NCI-H2227 treated with DMSO at 0.1 percent for 48 hours (cell line): Measurements from ENCODE around the gene KRT74.

Experiments used
- DNase-seq: peaks from one replicate; lab custom pipeline; 2025; lab: John Stamatoyannopoulos, UW

KRT74 gene

DNA sequence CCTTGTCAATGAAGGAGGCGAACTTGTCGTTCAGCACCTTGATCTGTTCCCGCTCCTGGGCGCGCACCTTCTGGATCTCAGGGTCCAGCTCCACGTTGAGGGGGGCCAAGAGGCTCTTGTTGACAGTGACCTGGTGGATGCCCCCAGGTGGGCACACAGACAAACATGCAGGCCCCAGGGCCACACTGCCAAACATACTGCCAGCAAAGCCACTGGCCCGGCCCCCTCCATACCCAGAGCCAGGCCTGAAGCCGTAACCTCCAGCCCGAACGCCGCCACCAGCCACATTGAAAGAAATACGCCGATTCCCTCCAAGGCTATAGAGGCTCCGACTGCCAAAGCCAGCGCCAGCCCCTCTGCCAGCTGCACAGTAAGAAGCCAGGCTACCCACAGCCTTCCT is 337 bp downstream of the KRT74 start:
- DNase-seq, result no peak

DNA sequence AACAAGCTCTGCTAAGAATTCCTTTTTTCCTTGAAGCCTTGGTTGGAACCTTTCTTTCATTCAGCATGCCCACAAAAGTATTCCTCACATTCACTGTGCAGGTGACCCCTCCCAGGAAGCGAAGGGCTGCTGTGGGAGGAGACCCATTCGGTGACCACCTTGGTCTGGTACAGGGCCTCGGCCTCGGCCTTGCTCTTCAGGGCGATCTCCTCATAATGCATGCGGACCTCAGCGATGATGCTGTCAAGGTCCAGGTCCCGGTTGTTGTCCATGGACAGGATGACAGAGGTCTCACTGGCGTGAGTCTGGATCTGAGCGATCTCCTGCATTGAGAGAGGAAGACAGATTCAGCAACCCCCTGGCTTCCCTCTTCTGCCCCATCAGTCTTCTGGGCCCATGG is 3.1 kb downstream of the KRT74 start:
- no peak for DNase-seq

DNA sequence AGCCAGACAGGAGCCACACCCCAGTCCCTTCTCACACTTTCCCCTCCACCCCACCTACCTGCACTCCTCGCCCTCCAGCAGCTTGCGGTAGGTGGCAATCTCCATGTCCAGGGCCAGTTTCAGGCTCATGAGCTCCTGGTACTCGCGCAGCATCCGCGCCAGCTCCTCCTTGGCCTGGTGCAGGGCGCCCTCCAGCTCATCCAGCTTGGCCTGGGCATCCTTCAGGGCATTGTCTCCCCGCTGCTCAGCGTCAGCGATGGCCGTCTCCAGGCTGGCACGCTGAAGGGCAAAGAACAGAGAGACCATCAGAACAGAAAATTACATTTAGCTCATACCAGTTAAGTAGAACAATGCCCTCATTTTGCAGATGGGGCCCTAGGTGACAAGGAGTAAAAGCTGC is 5.5 kb downstream of the KRT74 start:
- no peak for DNase-seq

DNA sequence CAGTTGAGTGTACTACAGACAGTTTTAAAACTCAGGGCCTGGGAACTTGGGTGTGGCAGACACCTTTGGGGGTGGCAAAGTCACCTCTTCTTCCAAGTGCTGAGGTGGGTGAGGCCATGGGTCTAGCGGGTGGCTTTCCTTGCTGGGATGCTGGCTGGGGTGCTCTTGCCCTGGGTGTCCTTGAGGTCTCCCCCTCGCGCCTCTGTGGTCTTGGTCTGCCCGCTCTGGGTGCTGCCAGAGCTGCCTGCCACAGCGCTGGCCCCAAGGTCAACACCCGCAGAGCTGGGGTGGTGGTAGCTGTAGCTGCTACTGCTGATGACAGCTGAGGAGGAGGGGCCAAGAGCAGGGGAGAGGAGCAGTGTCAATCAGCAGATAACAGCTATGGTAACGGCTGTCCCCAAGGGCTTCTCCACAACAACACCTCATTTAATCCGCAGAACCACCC is 6.8 kb downstream of the KRT74 start:
- no peak for DNase-seq

DNA sequence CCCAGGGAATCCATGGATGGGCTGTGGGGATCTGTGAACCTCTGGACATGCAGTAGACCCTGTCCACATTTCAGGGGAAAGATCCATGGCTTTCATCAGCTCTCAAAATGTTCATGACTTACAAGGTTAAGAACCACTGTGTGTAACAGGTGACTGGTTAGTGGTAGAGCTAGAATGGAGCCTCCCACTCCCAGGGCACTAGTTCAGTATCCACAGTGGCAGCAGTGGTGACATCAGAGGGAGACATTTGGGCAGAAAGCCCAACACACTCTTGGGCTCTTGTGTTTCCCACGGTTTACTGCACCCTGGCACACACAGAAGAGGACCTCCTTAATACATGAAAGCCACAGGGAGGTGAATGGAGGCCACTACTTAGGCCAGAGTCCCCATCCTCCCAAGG is 9.1 kb downstream of the KRT74 start:
- no peak for DNase-seq

DNA sequence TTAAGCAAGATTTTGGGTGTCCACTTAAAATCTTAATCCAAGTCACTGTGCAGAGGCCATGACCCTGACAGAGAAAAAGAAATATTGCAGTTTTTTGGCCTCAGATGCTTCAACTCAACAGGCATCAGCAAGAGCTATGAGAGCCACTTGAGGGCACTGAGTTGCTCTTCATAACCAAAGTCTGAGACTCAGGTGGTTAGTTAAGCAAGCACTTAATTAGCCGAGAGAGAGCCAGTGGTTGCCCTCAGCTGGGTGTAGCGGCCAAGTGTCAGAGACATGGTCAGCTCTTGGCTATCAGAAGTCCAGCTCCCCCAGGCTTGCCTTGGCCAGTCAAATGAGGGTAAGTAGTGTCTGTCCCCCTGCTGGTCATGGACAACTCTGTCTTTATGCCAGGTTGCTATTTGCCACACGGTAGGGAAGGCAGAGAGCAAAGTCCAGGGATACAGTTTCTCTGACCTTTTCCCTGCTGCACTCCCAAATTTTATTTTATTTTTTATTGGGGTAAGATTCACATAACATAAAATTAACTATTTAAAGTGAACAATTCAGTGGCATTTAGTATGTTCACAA is 11.7 kb downstream of the KRT74 start:
- DNase-seq, result no peak

DNA sequence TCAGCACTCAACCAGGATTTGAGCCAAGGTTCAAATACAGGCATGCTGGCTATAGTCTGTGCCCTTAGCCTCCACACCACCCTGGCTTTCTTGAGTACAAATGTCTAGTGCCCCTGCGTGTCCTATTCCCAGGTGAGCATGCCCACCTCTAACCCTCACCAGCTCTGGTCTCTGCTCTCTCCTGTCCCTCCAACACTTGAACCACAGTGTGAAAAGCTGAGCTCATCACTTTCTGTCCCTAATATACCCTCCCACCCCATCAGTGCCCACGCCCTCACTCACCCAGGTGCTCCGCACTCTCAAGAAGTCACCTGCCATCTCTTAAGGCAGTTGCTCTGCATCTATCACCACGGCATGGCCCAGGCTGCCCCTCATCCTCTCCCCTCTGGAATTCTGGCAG is 13.7 kb downstream of the KRT74 start:
- DNase-seq, result no peak

DNA sequence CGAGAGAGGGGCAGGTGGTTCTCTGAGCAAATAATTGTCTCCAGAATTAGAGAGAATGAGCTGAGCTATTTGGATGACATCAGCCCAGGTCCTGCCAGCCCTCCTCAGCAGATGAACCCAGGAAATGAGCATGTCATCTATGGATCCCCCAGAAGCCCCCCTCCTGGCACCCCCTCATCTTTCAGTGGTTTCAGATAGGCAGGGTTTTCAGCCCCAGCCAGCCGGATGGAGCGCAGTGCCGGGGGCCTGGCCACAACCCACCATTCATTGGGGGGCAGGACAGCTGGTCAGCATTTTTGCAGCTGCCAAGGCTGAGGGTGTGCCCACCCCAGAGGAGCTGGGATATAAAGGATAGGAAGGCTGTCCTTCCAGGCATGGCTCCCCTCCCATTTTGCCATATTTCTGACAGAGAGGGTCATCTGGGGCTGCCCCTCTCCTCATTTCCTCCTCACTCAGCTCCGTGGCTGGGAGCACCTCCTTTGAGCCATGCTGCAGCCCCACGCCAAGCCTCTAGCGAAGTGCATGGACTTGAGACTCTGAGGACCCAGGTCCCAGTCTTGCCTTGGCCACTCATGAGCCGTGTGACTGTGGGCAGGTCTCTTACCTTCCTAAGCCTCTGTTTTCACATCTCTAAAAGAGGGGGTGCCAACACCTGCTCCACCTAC is 14.7 kb downstream of the KRT74 start:
- DNase-seq, result no peak

DNA sequence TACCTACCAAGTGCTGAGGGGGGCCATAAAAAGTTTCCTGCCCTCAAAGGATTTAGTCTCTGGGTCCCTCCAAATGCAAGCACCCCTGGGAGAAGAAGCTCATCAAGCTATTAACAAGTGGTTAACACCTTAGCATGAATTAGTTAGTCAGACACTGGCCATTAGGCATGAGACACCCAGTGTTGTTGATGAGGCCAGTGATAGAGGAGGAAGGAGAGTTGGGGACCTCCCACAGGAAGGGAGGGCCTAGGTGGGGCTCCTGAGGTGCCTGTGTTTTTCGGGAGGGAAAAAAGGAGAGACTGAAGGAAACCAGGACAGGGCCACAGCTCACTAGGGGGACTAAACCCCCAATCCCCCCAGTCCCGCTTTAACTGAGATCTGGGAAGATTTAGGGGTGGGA is 16.2 kb downstream of the KRT74 start:
- no peak for DNase-seq

DNA sequence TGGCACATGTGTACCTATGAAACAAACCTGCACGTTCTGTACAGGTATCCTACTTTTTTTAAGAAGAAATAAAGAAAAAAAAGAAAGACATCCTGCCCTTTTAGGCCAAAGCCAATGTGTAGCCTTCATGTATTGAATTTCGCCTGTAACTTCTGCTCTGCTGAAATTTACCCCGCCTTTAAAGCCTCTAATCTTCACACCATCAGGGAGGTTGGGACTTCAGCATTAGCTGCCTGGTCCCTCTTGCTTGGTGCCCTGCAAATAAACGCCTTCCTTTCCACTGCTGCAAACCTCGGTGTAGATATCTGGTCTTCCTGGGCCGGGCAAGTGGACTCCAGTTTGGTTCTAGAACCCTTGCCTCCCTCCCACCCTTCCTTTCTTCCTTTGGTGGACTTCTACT is 18.1 kb downstream of the KRT74 start:
- DNase-seq, result no peak

DNA sequence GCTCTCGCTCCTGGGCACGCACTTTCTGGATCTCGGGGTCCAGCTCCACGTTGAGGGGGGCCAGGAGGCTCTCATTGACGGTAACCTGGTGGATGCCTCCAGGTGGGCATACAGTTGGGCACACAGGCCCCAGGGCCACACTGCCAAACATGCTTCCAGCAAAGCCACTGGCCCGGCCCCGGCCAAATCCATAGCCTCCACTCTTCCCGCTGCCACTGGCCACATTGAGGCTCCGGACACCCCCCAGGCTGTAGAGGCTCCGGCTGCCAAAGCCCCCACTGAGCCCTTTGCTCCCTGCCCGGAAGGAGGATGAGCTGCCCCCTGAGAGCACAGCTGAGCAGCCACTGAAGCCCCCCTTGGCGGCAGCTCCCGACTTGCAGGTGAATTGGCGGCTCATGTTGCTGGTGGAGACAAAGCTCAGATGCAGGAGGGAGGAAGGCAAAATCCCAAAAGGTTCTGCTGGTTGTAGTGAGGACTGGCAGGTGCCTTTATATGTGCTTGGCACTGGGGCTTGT is 20.9 kb downstream of the KRT74 start, which contains the start of gene KRT71:
Gene KRT71, minus strand, starts transcription at position 465 of the 515 bp plus-strand sequence. Its CDS starts 68 bp downstream, at position 397.
- no peak for DNase-seq

DNA sequence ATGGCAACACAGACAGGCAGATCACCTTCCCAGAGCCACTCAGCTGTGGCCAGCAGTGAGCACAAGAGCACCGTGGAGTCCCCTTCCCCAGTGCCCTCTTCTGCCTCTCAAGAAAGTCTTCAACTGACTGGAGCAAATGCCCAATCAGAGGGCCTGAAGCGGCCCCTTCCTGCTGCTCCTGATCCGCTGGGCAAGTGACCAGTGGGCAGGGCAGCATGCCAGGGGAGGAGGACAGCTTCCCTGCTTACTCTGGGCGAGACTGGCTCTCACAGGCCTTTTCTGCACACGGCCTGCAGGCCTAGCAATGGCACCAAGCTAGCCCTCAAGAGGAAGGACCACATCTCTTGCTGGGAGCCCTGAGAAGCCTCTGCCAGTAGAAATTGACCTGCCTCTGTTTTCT is 21.6 kb downstream of the KRT74 start:
- DNase-seq, result no peak

DNA sequence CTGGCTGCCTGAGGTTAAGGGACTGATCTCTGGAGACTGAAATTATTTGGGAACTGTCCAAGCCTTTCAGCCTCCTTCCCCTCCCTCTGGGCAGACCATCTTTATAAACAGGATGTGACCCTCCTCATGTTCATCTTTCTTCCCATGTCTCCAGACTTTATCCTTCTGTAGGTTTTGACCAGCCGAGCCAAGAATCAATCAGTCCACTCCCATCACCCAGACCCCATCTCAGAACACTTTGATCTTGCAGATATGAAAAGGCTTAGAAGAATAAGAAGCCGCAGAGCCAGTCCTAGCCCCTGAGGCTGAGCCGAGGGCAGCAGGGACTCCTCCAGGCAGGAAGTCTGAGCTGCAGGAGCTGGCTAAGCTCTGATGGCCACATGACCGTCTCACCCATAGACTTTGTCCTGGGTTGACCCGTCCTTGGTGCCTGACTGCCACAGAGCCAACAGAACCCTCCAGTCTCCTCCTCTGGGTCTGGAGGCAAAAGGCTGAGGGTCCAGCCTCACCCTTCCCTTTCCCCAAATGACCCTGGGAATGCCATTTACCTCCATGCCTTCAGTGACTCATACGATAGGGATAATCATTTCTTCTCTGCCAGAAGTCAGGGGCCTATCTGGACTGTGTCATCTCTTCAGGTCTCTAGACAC is 22.3 kb downstream of the KRT74 start:
- DNase-seq, result no peak

DNA sequence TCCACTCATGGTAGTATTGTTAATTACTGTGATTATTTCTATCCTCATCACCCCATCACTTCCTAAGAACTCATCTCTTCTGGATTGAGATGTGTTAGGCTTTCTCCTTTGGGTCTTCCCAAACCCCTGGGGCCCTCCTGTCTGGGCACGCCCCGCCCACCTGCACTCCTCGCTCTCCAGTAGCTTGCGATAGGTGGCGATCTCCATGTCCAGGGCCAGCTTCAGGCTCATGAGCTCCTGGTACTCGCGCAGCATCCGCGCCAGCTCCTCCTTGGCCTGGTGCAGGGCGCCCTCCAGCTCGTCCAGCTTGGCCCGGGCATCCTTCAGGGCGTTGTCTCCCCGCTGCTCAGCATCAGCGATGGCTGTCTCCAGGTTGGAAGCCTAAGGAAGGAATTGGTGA is 27.5 kb downstream of the KRT74 start:
- DNase-seq, result no peak

DNA sequence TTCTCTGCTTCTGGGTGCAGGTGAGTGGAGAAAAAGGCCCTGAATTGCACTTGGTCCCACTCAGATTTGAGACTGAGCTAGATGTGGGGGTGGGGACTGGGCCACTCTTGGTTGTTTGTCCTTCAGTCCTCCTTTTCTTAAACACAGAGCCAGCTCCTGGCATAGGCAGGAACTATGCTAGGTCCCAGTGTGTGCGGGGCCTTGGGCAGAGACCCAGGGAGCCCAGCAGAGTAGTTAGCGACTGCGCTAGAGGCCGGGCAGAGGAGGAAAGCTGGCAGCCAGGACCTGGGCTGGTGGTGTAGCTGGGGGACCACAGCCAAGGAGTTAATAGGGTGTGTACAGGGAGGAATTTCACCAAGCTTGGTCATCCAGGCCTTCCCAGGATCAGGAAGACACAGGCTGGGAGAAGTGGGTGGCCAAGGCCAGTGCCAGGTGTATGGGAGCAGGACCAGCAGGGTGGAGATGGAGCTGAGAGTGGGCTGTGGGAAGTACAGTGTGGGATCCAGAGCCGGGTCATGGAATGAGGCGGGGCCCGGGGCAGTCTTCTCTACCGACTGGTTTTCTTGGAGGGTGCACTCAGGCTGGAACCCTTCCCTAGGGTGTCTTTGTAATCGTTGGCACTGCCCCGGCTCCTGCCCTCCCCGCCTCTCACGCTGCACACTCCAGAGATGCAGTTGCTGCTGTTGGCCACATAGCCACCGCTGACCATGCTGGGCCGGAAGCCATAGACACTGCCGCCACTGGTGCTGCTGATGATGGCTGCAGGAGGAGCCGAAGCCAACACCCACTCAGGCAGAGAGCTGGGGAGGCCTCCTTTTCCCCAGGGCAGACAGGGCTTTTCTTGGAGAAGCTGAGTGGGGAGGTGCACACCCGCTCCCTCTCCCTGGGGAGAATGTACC is 29.4 kb downstream of the KRT74 start:
- DNase-seq, result no peak

DNA sequence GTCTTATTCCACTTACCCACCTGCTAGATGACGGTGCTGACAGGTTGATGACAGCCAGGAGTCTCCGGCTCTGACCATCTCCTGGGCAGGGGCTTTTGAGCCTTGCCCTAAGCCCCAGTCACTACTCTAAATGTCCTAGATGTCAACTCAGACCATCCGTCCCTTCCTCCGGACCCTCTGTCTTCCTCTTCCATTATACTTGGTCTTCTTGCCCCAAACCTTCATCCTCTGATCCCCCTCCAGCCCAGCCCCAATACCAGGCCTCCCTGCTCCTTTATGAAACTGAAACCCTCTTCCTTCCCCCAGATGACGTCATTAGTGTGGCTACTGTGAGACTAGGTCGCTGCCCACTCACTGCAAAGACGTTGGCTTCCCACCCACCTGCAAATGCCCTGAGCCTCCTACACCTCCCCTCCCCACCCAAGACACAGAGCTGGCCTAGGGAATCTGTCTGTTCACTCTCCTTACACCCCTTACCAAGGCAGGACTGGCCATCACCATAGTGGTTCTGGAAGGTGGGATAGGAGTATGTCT is 30.8 kb downstream of the KRT74 start:
- DNase-seq, result no peak

DNA sequence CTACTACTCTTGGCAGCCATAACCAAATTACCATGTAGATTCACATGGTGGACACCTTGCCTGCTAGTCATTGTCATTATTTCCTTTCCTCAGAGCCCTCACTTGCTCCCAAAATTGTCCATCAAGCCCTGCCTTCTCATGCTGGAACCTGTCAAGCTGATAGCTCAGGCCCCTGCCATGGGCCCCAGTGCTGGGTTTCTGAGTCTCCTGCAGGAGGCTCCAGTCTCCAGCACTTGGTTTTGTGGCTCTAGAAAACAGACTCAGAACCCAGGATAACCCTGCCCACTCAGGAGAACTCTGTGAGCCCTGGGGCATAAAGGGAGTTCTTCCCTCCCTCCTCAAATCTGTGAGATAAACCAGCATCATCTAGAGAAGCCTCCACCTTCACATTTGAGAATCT is 31.5 kb downstream of the KRT74 start:
- no peak for DNase-seq

DNA sequence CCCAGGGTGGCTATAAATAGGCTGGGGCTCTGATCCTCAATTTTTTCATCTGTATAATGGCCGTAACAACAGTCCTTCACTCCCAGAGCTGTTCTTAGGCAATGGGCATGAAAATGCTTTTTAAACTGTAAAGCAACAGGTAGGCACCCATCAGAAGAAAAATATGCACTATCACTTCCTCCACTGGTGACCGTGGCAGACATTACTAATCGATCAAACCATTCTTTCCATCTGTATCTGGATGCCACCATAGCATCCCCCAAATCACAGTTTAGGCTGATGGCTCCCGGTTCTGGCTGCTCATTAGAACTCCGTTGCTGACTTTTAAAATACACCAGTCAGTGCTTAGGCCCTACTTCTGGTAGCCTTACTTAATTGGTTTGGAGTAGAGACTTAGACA is 31.9 kb downstream of the KRT74 start:
- DNase-seq, result no peak

DNA sequence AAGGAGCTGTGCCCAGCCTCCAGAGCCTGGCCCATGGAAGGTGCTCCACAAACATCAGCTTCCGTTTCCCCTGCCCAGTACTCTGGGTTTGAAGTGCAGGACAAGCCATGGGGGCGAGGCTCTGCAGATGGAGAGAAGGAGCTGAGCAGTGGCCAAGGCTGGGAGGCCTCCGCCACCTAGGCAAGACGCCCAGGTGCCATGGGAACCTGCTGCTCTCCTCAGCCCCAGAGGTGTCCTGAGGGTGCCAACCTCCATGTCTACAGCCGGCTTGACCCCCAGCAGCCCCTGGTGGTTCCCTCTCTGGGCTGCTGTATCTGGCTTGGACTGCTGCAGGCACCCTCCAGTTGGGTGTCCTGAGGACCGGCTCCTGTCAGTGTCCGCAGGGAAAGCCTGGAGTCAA is 33.1 kb downstream of the KRT74 start:
- DNase-seq, result no peak

DNA sequence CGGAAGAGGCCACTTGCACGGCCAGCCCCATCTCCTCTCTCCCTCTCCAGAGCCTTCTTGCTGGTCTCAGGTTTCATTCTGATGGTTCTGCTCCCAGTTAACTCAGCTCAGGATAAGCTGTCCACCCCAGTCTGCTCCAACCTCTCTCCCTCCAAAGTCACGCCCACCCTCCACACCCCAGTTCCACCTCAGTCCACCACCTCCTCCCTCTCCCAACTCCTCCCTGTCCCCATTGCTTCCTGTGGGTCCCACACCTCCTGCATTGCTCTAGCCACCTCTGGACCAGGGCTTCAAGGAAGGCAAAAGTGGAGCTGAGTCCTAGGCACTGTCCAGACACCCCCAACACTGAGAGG is 33.8 kb downstream of the KRT74 start:
- no peak for DNase-seq

DNA sequence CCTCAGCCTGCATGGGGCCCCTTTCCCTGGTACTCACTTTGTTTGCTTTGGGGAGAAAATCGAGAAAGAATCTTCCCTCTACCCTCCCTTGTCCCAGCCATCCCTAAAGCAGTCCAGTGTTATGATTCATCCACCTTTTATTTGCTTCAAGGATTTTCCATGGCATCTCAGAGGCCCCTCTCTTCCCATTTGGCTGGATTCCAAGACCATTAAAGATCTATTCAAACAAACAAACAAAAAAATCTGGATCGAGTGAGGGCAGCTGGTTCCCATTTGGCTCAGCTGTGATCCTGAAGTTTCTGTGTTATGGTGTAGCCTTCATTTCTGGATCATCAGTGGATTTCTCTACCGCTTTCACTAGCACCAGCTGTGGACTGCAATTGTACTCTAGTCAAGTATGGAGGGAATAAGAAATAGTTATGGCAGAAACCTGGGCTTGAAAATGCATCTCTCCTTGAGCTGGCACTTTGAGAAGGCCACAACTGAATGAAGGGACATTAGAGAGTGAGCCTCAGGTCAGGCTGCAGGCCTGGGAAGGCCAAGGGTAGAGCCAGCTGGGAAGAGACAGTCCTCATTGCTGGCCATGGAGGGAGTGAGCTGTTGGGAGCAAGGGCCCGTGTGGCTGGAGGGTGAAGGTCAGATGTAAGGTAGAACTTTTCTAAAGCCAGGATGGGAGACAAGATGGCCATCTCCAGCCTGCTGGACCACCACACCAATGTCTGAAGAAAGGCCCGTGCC is 34.4 kb downstream of the KRT74 start:
- peak; percentile 36 for DNase-seq
